ENCODE measurements around the gene ERC2.

- TF ChIP-seq EP300 (IDR thresholded peaks at IDR 0.05) (no peak), CTCF (IDR thresholded peaks at IDR 0.05) (no peak), POLR2A (IDR thresholded peaks at IDR 0.05) (no peak)
These were observed 640.5 kb downstream of the ERC2 start for GRCh38 chr3:55827786-55828185.

All from upper lobe of left lung (tissue), 4 donors.